ENCODE results near the gene FMNL2. TPM values are rescaled to one million over a fixed set of nuclear protein-coding genes. Genes with fewer than 3 reads are reported as not detected.
A peak's percentile ranks its signal among the peaks of the same experiment; 100 is the strongest.

The FMNL2 gene
- total RNA-seq, 1 experiment from 2014 or later, result 29.0 TPM

GRCh38 chr2:152513681-152514080 is 178.7 kb downstream of the FMNL2 start:
- H4K20me1 ChIP-seq (ENCODE audit: insufficient read depth), result no peaks in the 10 kb centered on the region
- H3K27me3 ChIP-seq (ENCODE audit: insufficient read depth, low read depth), result no peaks in the 10 kb centered on the region
- H3K9me2 ChIP-seq (ENCODE audit: insufficient read depth), result no peaks in the 10 kb centered on the region
- H3K4me2 ChIP-seq, result peak overlapping the region; percentile 30; the same call in 1 of the 2 replicates
- ChIA-PET CTCF (no interaction called here), POLR2A (ENCODE audit: unreplicated experiment) (interaction anchor here (0.7 kb wide), 1 partner anchor 80 kb away, joined by 4 read pairs; no protein-coding TSS in a partner anchor)
- intact Hi-C loops (cut with micrococcal nuclease; ENCODE audit: unreplicated experiment), result no loop called here
- peaks cover 20% of the 10 kb centered on the region for H3K4me1 ChIP-seq (replicated peaks; ENCODE audit: insufficient read depth)
- no peak for TF ChIP-seq EZH2 (IDR thresholded peaks at IDR 0.05; ENCODE audit: low read depth)
- TF ChIP-seq CTCF (conservative IDR thresholded peaks at IDR 0.05), result no peak
- H3K4me3 ChIP-seq, result no peak overlapping the region
- no TSS peak for BruUV-seq (replicated peaks)
- no peak overlapping the region for H2AFZ ChIP-seq
- no peaks in the 10 kb centered on the region for H3K36me3 ChIP-seq (ENCODE audit: low read depth)
- DNase-seq, result peak; percentile 63 to 74
- H3K9me3 ChIP-seq (ENCODE audit: insufficient read depth, low read depth), result no peaks in the 10 kb centered on the region
- peaks cover 63% of the 10 kb centered on the region for H3K79me2 ChIP-seq (ENCODE audit: low read depth)
- H3K27ac ChIP-seq, result peak overlapping the region; percentile 62
- peaks cover 17% of the 10 kb centered on the region for H3F3A ChIP-seq (ENCODE audit: insufficient read depth, low read depth)

- CTCF ChIA-PET, result no interaction called here
- POLR2A ChIA-PET (ENCODE audit: unreplicated experiment), result no interaction called here
- no peaks in the 10 kb centered on the region for H3K9me3 ChIP-seq (ENCODE audit: insufficient read depth, low read depth)
- H3F3A ChIP-seq (ENCODE audit: insufficient read depth, low read depth), result peaks cover 13% of the 10 kb centered on the region
- H3K36me3 ChIP-seq (ENCODE audit: low read depth), result no peaks in the 10 kb centered on the region
- BruUV-seq (replicated peaks), result no TSS peak
- no peak overlapping the region for H2AFZ ChIP-seq
- no peak overlapping the region for H3K4me2 ChIP-seq
- DNase-seq, result no peak
- no peak overlapping the region for H3K4me3 ChIP-seq
- H3K27ac ChIP-seq, result no peak overlapping the region
- no peaks in the 10 kb centered on the region for H4K20me1 ChIP-seq (ENCODE audit: insufficient read depth)
- H3K79me2 ChIP-seq (ENCODE audit: low read depth), result peaks cover 56% of the 10 kb centered on the region
- H3K9me2 ChIP-seq (ENCODE audit: insufficient read depth), result no peaks in the 10 kb centered on the region
- intact Hi-C loops (cut with micrococcal nuclease; ENCODE audit: unreplicated experiment), result no loop called here
- H3K27me3 ChIP-seq (ENCODE audit: insufficient read depth, low read depth), result no peaks in the 10 kb centered on the region
- peaks cover 17% of the 10 kb centered on the region for H3K4me1 ChIP-seq (replicated peaks; ENCODE audit: insufficient read depth)
- TF ChIP-seq EZH2 (IDR thresholded peaks at IDR 0.05; ENCODE audit: low read depth) (no peak), CTCF (conservative IDR thresholded peaks at IDR 0.05) (no peak)
Observed at GRCh38 chr2:152518034-152518433, 183.1 kb downstream of the FMNL2 start.

DNA sequence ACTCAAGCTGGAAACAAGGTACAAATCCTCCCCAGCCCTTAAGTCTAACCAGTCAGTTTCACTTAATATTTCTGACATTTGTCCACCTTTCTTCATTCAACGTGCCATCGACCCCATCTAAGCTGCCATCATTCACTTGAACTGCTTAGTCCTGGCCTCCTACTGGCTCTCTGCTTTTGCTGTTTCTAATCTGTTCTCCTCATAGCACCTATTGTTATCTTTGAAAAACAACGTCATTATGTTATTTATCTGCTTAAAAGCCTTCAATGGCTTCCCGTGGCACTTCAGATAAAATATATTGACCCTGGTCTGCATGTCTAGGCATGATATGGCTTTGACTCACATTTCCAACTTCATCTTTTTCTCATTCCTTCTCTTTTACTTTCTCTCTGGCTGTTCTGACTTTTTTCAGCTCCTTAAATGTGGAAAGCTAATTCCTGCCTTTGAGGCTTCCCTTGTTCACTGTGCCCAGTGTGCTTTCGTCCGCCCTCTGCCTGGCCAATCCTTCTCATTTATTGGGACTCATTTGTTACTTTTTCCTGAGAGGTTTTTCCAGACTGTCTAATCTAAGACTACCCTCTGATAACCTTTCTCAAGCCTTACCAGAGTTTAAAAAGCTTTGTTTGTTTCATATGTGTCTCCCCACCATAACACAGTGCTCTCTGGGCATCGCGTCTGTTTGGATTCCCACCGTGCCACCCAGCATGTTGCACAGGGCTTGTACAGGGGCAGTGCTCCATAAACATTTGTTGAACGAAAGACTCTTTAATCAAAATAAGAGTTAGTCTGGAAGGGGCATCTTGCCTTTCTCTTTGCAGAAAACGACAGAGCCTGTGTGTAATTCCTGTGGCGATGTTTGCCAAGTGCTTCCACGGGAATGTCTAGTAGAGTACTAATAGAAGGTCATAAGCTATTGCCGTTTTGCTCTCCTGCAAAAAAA is 183.9 kb downstream of the FMNL2 start:
- Histone ChIP-seq H3K9me2 (ENCODE audit: insufficient read depth) (no peaks in the 10 kb centered on the region), H4K20me1 (ENCODE audit: insufficient read depth) (no peaks in the 10 kb centered on the region), H3K27ac (no peak overlapping the region), H3K79me2 (ENCODE audit: low read depth) (peaks cover 52% of the 10 kb centered on the region), H2AFZ (no peak overlapping the region), H3K4me2 (no peak overlapping the region), H3F3A (ENCODE audit: insufficient read depth, low read depth) (peaks cover 4% of the 10 kb centered on the region), H3K27me3 (ENCODE audit: insufficient read depth, low read depth) (no peaks in the 10 kb centered on the region), H3K36me3 (ENCODE audit: low read depth) (no peaks in the 10 kb centered on the region), H3K4me1 (replicated peaks; ENCODE audit: insufficient read depth) (peaks cover 10% of the 10 kb centered on the region; the same call in 1 of the 2 replicates), H3K9me3 (ENCODE audit: insufficient read depth, low read depth) (no peaks in the 10 kb centered on the region), H3K4me3 (no peak overlapping the region)
- BruUV-seq (replicated peaks), result no TSS peak
- intact Hi-C loops (cut with micrococcal nuclease; ENCODE audit: unreplicated experiment), result no loop called here
- POLR2A ChIA-PET (ENCODE audit: unreplicated experiment), result no interaction called here
- TF ChIP-seq CTCF (conservative IDR thresholded peaks at IDR 0.05), result no peak
- no peak for TF ChIP-seq EZH2 (IDR thresholded peaks at IDR 0.05; ENCODE audit: low read depth)
- CTCF ChIA-PET, result no interaction called here
- no peak for DNase-seq

Measured in PC-9 (cell line).